Spleen (tissue), 11 donors: ENCODE measurements around the gene TTC39B. TPM values are rescaled to one million over a fixed set of nuclear protein-coding genes. Genes with fewer than 3 reads are reported as not detected.

Experiments
- DNase-seq: peaks from one replicate; pipeline ENCODE4 v3.0.0-alpha.2; 2020
- H3K27ac ChIP-seq, 8 donors: fragments of 200-600 bp; sonication (generic) in 7 of 8; 1 replicate in 4 of 8; 2 replicates in 4 of 8; pipeline versions ENCODE4 v1.5.0 to v1.8.0; 2016 to 2021; ENCODE audit warnings: inconsistent platforms in 4 of 8, mild to moderate bottlenecking in 4 of 8, moderate library complexity in 1 of 8
- H3K27me3 ChIP-seq, 7 donors: fragments of 200-600 bp; sonication (generic) in 6 of 7; replicated peaks in 1 of 7; 1 replicate in 4 of 7; 2 replicates in 3 of 7; pipeline versions ENCODE4 v1.5.0 to v1.8.0; 2016 to 2021; ENCODE audit warnings: inconsistent platforms in 3 of 7, mild to moderate bottlenecking in 1 of 7
- H3K36me3 ChIP-seq, 6 donors: fragments of 200-600 bp; sonication (generic) in 5 of 6; 1 replicate in 4 of 6; 2 replicates in 2 of 6; pipeline versions ENCODE4 v1.5.0 to v1.8.0; 2016 to 2021; ENCODE audit warnings: inconsistent platforms in 2 of 6
- H3K4me1 ChIP-seq, 6 donors: fragments of 200-600 bp; sonication (generic) in 5 of 6; 1 replicate in 3 of 6; 2 replicates in 3 of 6; pipeline versions ENCODE4 v1.5.0 to v1.8.0; 2016 to 2021; ENCODE audit warnings: inconsistent platforms in 3 of 6
- H3K4me3 ChIP-seq, 8 donors: fragments of 200-600 bp; sonication (generic) in 7 of 8; 1 replicate in 4 of 8; 2 replicates in 4 of 8; pipeline versions ENCODE4 v1.5.0 to v1.8.0; 2016 to 2021; ENCODE audit warnings: inconsistent platforms in 4 of 8, mild to moderate bottlenecking in 4 of 8, moderate library complexity in 2 of 8
- H3K9me3 ChIP-seq, 8 donors: fragments of 200-600 bp; sonication (generic) in 7 of 8; 1 replicate in 4 of 8; 2 replicates in 4 of 8; pipeline versions ENCODE4 v1.5.0 to v1.8.0; 2016 to 2021; ENCODE audit warnings: inconsistent platforms in 4 of 8
- POLR2A ChIP-seq, 3 donors: fragments of 450-650 bp; IDR thresholded peaks; one replicate each; pipeline ENCODE4 v1.5.1; 2017; ENCODE audit warnings: antibody characterized with exemption in 3 of 3, mild to moderate bottlenecking in 1 of 3
- POLR2AphosphoS5 ChIP-seq, 3 donors: sonication (generic); formaldehyde crosslinking; IDR thresholded peaks; one replicate each; pipeline ENCODE4 v1.5.1; 2017; ENCODE audit warnings: antibody characterized with exemption in 3 of 3
- WGBS, 5 donors: extraction: QIAGEN DNeasy Blood & Tissue Kit in 3 of 5; methylation state at CpG; one replicate each; pipeline versions ENCODE4 v1.1.5 to v1.1.7; 2013 to 2018; 5-methylcytosine and 5-hydroxymethylcytosine counted together
- intact Hi-C: fragments of 100-400 bp; cut with DNase I; formaldehyde crosslinking; loops from one replicate; pipeline ENCODE4 v1.15.0; 2023; ENCODE audit warnings: low total_unique reads
- polyA plus RNA-seq, 3 donors: library from polyadenylated mRNA; stranded (reverse); fragments of 200-250 nt; gene quantifications; one replicate each; pipeline ENCODE4 v1.2.1, GENCODE V29; 2013
- total RNA-seq, 7 donors: library from RNA; depleted of rRNA in 3 of 7; stranded (reverse); fragments of >200 nt in 3 of 7; fragmentation: NEBNext Ultra II Directional in 4 of 7; extraction: Animal tissue kit (Norgen Biotek cat#: 25700) in 4 of 7; gene quantifications; one replicate each; pipeline versions ENCODE4 v1.1.0 to v1.2.1, GENCODE V29; 2016 to 2021
- TF ChIP-seq, protein P1 (sequence below), 11 experiments: fragments of 200-600 bp in 7 of 11; fragments of 450-650 bp in 4 of 11; sonication (generic) in 4 of 11; IDR thresholded peaks in 8 of 11; conservative IDR thresholded peaks in 3 of 11; 1 replicate in 7 of 11; 2 replicates in 4 of 11; pipeline versions ENCODE4 v1.4.0 to v1.8.0; 2016 to 2021; ENCODE audit warnings: antibody characterized with exemption in 11 of 11, inconsistent platforms in 4 of 11, mild to moderate bottlenecking in 1 of 11
- donor health status: healthy with polysubstance abuse.
- donor health status: DM: no; HTN: no; CAD: no; lungs with moderate emphysema.
- donor health status: DM: no; HTN: no; CAD: no.
- donor health status: Bipolar disorder and iron deficiency.
- donor health status: healthy.
- donor health status: DM: no; HTN: no; CAD: no.
- donor health status: DM: yes; HTN: yes; CAD: no.

Gene TTC39B
- total and polyA plus RNA-seq, 10 donors = 4.8 to 24.1 (median 19.0) TPM

DNA sequence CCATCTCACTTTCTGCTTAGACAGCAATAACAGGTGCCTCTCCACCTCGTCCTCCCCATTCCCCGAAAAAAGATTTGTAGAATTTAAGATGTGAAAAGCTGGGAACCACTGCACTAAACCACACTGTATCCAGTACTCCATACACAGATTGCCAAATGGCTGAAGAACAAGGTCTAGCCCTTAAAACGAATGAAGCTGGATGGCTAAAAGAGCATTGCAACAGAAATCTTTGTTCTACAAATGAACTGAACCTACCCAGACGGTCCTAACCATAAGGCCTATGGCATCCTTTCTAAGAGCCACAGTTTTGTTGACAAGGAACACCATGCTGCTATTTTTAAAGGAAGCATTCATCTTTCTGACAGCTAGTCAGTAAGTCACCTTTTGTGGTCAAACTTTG lies 152.3 kb downstream of the TTC39B start:
- Histone ChIP-seq H3K27ac (no peak overlapping the region), H3K4me3 (no peak overlapping the region), H3K4me1 (no peaks in the 10 kb centered on the region), H3K36me3 (no peaks in the 10 kb centered on the region), H3K27me3 (peaks cover 0 to 15% (median 0%) of the 10 kb centered on the region in 7 donors), H3K9me3 (no peaks in the 10 kb centered on the region)
- TF ChIP-seq POLR2A (IDR thresholded peaks at IDR 0.05) (no peak), POLR2AphosphoS5 (IDR thresholded peaks at IDR 0.05) (no peak)
- TF ChIP-seq, protein P1, sequence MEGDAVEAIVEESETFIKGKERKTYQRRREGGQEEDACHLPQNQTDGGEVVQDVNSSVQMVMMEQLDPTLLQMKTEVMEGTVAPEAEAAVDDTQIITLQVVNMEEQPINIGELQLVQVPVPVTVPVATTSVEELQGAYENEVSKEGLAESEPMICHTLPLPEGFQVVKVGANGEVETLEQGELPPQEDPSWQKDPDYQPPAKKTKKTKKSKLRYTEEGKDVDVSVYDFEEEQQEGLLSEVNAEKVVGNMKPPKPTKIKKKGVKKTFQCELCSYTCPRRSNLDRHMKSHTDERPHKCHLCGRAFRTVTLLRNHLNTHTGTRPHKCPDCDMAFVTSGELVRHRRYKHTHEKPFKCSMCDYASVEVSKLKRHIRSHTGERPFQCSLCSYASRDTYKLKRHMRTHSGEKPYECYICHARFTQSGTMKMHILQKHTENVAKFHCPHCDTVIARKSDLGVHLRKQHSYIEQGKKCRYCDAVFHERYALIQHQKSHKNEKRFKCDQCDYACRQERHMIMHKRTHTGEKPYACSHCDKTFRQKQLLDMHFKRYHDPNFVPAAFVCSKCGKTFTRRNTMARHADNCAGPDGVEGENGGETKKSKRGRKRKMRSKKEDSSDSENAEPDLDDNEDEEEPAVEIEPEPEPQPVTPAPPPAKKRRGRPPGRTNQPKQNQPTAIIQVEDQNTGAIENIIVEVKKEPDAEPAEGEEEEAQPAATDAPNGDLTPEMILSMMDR (IDR thresholded peaks at IDR 0.05 in 8 of 11, conservative IDR thresholded peaks at IDR 0.05 in 3 of 11) = no peak
- 70 to 86% (median 83%) methylated on average over 4 of the region's 4 CpGs for WGBS, 5 donors
- intact Hi-C loops = no loop called here
- DNase-seq = no peak

DNA sequence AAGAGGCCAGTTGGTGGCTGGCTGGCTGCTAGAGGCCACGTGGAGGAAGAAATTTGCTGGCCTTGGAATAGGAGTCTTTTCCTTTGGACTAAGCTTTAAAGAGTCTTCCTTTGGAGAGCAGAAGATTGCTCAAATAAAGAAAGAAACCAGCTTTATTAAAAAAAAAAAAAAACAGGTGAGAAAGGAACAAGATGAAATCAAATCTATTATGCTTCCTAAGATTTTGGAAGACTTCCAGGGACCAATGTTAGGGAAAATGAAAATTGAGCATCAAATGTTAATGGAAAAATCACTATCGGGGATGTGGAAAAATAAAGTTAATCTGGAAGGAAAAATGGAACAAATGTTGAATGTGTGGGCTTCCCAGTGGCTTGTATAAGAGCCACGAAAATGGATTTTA lies 153.1 kb downstream of the TTC39B start:
- Histone ChIP-seq H3K4me1 (no peaks in the 10 kb centered on the region), H3K36me3 (no peaks in the 10 kb centered on the region), H3K27ac (no peak overlapping the region), H3K27me3 (peaks cover 0 to 15% (median 0%) of the 10 kb centered on the region in 7 donors), H3K9me3 (no peaks in the 10 kb centered on the region), H3K4me3 (no peak overlapping the region)
- TF ChIP-seq, protein P1 (IDR thresholded peaks at IDR 0.05 in 8 of 11, conservative IDR thresholded peaks at IDR 0.05 in 3 of 11) = no peak
- TF ChIP-seq POLR2AphosphoS5 (IDR thresholded peaks at IDR 0.05) (no peak), POLR2A (IDR thresholded peaks at IDR 0.05) (no peak)
- intact Hi-C loops = no loop called here
- DNase-seq = no peak
- WGBS, 5 donors = 72 to 80% (median 75%) methylated on average over 3 of the region's 3 CpGs

DNA sequence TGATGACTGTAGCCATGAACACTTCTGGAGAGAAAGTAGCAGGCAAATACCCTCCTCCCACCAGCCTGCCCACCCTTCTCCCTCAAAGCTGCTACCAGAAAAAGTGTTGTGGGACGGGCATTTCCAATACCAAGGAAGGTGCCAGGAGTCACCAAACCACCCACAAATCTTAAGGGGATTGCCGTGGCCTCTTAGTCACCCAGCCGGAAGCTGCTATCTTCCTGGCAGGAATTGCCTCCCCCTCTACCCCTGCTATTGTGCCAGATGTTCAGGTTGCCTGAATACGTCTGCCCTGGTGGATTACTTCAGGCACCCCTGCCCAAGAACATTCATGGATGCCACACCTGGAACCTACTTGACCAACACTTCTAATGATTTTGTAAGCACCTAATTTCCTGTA lies 156.1 kb downstream of the TTC39B start:
- intact Hi-C loops = no loop called here
- no peak for DNase-seq
- WGBS, 5 donors = 70 to 91% (median 78%) methylated on average over 4 of the region's 4 CpGs
- Histone ChIP-seq H3K36me3 (no peaks in the 10 kb centered on the region), H3K27me3 (peaks cover 0 to 15% (median 0%) of the 10 kb centered on the region in 7 donors), H3K4me1 (no peaks in the 10 kb centered on the region), H3K27ac (no peak overlapping the region), H3K4me3 (no peak overlapping the region), H3K9me3 (no peaks in the 10 kb centered on the region)
- TF ChIP-seq, protein P1 (IDR thresholded peaks at IDR 0.05 in 8 of 11, conservative IDR thresholded peaks at IDR 0.05 in 3 of 11) = no peak
- TF ChIP-seq POLR2A (IDR thresholded peaks at IDR 0.05) (no peak), POLR2AphosphoS5 (IDR thresholded peaks at IDR 0.05) (no peak)

DNA sequence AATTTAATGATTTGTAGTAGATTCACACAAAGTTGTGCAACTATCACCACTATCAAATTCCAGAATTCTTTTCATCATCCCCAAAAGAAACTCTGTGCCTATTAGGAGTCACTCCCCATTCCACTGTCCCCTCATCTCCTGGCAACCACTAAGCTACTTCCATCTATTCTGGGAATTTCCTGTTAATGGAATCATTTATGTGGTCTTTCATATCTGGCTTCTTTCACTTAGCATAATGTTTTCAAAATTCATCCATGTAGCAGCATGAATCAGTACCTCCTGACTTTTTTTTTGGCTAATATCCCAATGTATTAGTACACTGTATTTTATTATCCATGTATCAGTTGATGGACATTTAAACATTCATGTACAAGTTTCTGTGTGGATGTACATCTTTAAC lies 157.6 kb downstream of the TTC39B start:
- Histone ChIP-seq H3K27ac (no peak overlapping the region), H3K4me3 (no peak overlapping the region), H3K4me1 (no peaks in the 10 kb centered on the region), H3K36me3 (no peaks in the 10 kb centered on the region), H3K9me3 (no peaks in the 10 kb centered on the region), H3K27me3 (peaks cover 0 to 15% (median 0%) of the 10 kb centered on the region in 7 donors)
- DNase-seq = no peak
- TF ChIP-seq, protein P1 (IDR thresholded peaks at IDR 0.05 in 8 of 11, conservative IDR thresholded peaks at IDR 0.05 in 3 of 11) = no peak
- TF ChIP-seq POLR2A (IDR thresholded peaks at IDR 0.05) = no peak
- TF ChIP-seq POLR2AphosphoS5 (IDR thresholded peaks at IDR 0.05) = no peak
- intact Hi-C loops = no loop called here
